ENCODE measurements around the gene PDSS2.
"Not testable (repeated sequence)": the region's sequence is repeated elsewhere in the genome, so short reads cannot be mapped to it uniquely, and the experiment has no call there.

The PDSS2 gene

DNA sequence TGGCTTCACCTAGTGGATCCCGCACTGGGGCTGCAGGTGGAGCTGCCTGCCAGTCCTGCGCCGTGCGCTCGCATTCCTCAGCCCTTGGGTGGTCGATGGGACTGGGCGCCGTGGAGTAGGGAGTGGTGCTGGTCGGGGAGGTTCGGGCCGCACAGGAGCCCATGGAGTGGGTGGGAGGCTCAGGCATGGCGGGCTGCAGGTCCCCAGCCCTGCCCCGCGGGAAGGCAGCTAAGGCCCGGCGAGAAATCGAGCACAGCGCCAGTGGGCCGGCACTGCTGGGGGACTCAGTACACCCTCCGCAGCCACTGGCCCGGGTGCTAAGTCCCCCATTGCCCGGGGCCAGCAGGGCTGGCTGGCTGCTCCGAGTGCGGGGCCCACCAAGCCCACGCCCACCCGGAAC, 95.2 kb downstream of the PDSS2 start:
- H3K4me3 ChIP-seq (ENCODE audit: low read depth, low read length); H4K12ac ChIP-seq (ENCODE audit: low read depth, low read length); H3K4ac ChIP-seq (ENCODE audit: low read depth, low read length); H2BK5ac ChIP-seq (ENCODE audit: low read depth, low read length, poor library complexity); H3K14ac ChIP-seq (ENCODE audit: low read length); H2AK5ac ChIP-seq (ENCODE audit: low read length); H2BK12ac ChIP-seq (ENCODE audit: low read length); H3K9ac ChIP-seq (ENCODE audit: low read length); H3K79me1 ChIP-seq (ENCODE audit: low read length); H4K91ac ChIP-seq (ENCODE audit: low read depth, low read length); H2BK120ac ChIP-seq (ENCODE audit: insufficient read depth, low read length, poor library complexity); H2AFZ ChIP-seq (ENCODE audit: insufficient read depth, low read length, poor library complexity); H3K9me3 ChIP-seq (ENCODE audit: insufficient read depth, low read depth, low read length); H3K4me2 ChIP-seq (ENCODE audit: low read length); H4K8ac ChIP-seq (ENCODE audit: low read depth, low read length); H3K4me1 ChIP-seq (ENCODE audit: control insufficient read depth in 1 of 2, insufficient read depth in 2 of 2, low read length in 2 of 2); H3K23ac ChIP-seq (ENCODE audit: low read length); H3K27me3 ChIP-seq (ENCODE audit: insufficient read depth, low read length); H3K27ac ChIP-seq (ENCODE audit: low read depth, low read length); H3K36me3 ChIP-seq (ENCODE audit: control insufficient read depth in 1 of 2, insufficient read depth in 2 of 2, low read length in 2 of 2); H3K18ac ChIP-seq (ENCODE audit: low read length); DNase-seq; H3K79me2 ChIP-seq (ENCODE audit: control insufficient read depth, insufficient read depth, low read length, poor library complexity): not testable (repeated sequence)
- no CpG with 5 or more reads among the region's 26 CpGs for WGBS (ENCODE audit: extremely low coverage, insufficient coverage, insufficient read length)

DNA sequence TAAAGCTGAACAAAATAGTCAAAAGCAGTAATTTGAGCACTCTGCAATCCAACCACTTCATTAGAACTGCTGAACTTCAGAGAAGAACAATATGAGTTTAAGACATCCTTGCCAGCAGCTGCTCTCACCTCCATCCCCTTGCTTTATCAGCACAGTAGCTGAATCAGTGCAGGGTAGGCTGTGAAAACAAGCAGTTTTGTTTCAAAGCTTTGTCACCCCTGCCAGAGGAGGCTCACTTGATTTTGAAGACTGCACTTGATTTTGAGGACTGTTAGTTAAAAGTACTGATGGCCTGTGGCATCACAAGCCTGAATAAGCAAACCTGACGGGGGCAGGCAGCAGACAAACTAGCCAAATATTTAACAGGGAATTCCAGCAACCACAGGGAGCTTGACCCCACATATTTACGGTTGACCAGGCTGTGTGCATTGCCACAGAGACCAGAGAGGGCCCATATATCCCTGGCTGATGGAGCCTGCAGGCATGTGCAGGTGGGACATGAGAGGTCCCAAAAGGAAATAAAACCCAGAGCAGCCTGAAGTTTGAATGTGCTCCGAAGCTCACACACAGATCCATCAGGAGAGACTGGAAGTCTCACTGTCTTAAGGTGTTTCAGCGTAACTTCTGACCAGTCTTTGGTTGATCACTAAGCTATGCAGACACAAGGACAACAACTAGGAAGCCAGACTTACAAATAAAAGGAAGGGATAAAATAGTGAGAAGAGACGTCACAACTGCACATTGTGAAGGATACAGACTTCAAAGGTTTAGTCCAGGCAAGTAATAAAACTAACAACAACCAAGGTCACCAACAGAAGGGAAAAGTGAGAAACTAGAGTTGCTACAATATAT, 97.4 kb downstream of the PDSS2 start:
- no CpG with 5 or more reads among the region's 5 CpGs for WGBS (ENCODE audit: extremely low coverage, insufficient coverage, insufficient read length)
- Histone ChIP-seq H3K9ac (ENCODE audit: low read length) (no peak overlapping the region), H3K4me3 (ENCODE audit: low read depth, low read length) (no peak overlapping the region), H2AFZ (ENCODE audit: insufficient read depth, low read length, poor library complexity) (no peak overlapping the region), H3K14ac (ENCODE audit: low read length) (no peak overlapping the region), H3K4me1 (ENCODE audit: control insufficient read depth in 1 of 2, insufficient read depth in 2 of 2, low read length in 2 of 2) (peaks cover 0 to 2% of the 10 kb centered on the region in 2 experiments), H2BK5ac (ENCODE audit: low read depth, low read length, poor library complexity) (no peak overlapping the region), H2BK12ac (ENCODE audit: low read length) (no peak overlapping the region), H3K36me3 (ENCODE audit: control insufficient read depth in 1 of 2, insufficient read depth in 2 of 2, low read length in 2 of 2) (no peaks in the 10 kb centered on the region), H3K79me1 (ENCODE audit: low read length) (no peaks in the 10 kb centered on the region), H3K23ac (ENCODE audit: low read length) (no peak overlapping the region), H3K79me2 (ENCODE audit: control insufficient read depth, insufficient read depth, low read length, poor library complexity) (no peaks in the 10 kb centered on the region), H4K8ac (ENCODE audit: low read depth, low read length) (no peak overlapping the region), H4K91ac (ENCODE audit: low read depth, low read length) (no peak overlapping the region), H2BK120ac (ENCODE audit: insufficient read depth, low read length, poor library complexity) (no peak overlapping the region), H3K4ac (ENCODE audit: low read depth, low read length) (no peak overlapping the region), H3K9me3 (ENCODE audit: insufficient read depth, low read depth, low read length) (no peaks in the 10 kb centered on the region), H4K12ac (ENCODE audit: low read depth, low read length) (no peak overlapping the region), H3K27ac (ENCODE audit: low read depth, low read length) (no peak overlapping the region), H3K4me2 (ENCODE audit: low read length) (no peak overlapping the region), H2AK5ac (ENCODE audit: low read length) (no peak overlapping the region), H3K18ac (ENCODE audit: low read length) (no peak overlapping the region), H3K27me3 (ENCODE audit: insufficient read depth, low read length) (no peaks in the 10 kb centered on the region)
- DNase-seq = no peak

DNA sequence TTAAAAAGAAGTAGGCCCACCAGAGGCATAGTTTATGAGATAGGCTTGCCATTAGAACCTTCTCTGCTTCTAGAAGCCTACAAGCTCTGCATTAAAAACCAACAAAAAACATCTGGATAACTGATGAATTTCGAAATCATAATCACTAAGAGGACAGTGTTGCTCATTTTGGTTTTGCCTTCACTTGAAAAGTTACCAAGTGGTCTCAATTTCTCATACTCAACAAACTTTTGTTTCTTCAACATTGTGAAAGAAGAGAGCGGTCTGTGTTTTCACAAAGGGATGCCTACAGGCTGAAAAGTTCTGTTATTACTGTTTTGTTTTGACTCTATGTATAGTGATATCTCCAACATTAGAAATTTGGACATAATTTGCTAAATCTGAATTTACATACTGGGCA, 98.9 kb downstream of the PDSS2 start:
- Histone ChIP-seq H4K8ac (ENCODE audit: low read depth, low read length) (no peak overlapping the region), H3K9me3 (ENCODE audit: insufficient read depth, low read depth, low read length) (no peaks in the 10 kb centered on the region), H3K79me2 (ENCODE audit: control insufficient read depth, insufficient read depth, low read length, poor library complexity) (no peaks in the 10 kb centered on the region), H3K18ac (ENCODE audit: low read length) (no peak overlapping the region), H2BK120ac (ENCODE audit: insufficient read depth, low read length, poor library complexity) (no peak overlapping the region), H3K4ac (ENCODE audit: low read depth, low read length) (no peak overlapping the region), H4K91ac (ENCODE audit: low read depth, low read length) (no peak overlapping the region), H3K9ac (ENCODE audit: low read length) (no peak overlapping the region), H2BK12ac (ENCODE audit: low read length) (no peak overlapping the region), H4K12ac (ENCODE audit: low read depth, low read length) (no peak overlapping the region), H3K79me1 (ENCODE audit: low read length) (no peaks in the 10 kb centered on the region), H2AK5ac (ENCODE audit: low read length) (no peak overlapping the region), H3K23ac (ENCODE audit: low read length) (no peak overlapping the region), H3K36me3 (ENCODE audit: control insufficient read depth in 1 of 2, insufficient read depth in 2 of 2, low read length in 2 of 2) (no peaks in the 10 kb centered on the region), H3K4me1 (ENCODE audit: control insufficient read depth in 1 of 2, insufficient read depth in 2 of 2, low read length in 2 of 2) (peaks cover 0 to 2% of the 10 kb centered on the region in 2 experiments), H2AFZ (ENCODE audit: insufficient read depth, low read length, poor library complexity) (no peak overlapping the region), H3K14ac (ENCODE audit: low read length) (no peak overlapping the region), H2BK5ac (ENCODE audit: low read depth, low read length, poor library complexity) (no peak overlapping the region), H3K27me3 (ENCODE audit: insufficient read depth, low read length) (no peaks in the 10 kb centered on the region), H3K4me3 (ENCODE audit: low read depth, low read length) (no peak overlapping the region), H3K27ac (ENCODE audit: low read depth, low read length) (no peak overlapping the region), H3K4me2 (ENCODE audit: low read length) (no peak overlapping the region)
- DNase-seq = no peak
- WGBS (ENCODE audit: extremely low coverage, insufficient coverage, insufficient read length) = no CpG with 5 or more reads among the region's 2 CpGs

DNA sequence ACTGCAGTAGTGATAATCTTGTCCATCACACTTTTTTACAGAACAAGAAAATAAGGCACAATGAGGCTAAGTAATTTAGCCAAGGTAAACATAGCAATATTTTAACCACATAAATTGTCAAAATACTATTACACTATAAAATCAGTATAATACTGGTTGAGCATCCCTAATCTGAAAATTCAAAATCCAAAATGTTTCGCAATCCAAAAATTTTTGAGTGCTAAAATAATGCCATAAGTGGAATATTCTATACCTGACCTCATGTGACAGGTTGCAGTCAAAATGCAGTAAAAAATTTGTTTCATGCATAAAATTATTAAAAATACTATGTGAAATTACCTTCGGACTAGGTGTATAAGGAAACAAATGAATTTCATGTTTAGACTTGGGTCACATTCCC, 101.5 kb downstream of the PDSS2 start:
- no CpG with 5 or more reads among the region's 2 CpGs for WGBS (ENCODE audit: extremely low coverage, insufficient coverage, insufficient read length)
- no peak overlapping the region for H3K23ac ChIP-seq (ENCODE audit: low read length)
- DNase-seq = no peak

More for the DNA sequence above, 101.5 kb downstream of the PDSS2 start:
- Histone ChIP-seq H3K27me3 (ENCODE audit: insufficient read depth, low read length) (no peaks in the 10 kb centered on the region), H3K36me3 (ENCODE audit: control insufficient read depth in 1 of 2, insufficient read depth in 2 of 2, low read length in 2 of 2) (no peaks in the 10 kb centered on the region), H3K79me1 (ENCODE audit: low read length) (no peaks in the 10 kb centered on the region), H3K4me1 (ENCODE audit: control insufficient read depth in 1 of 2, insufficient read depth in 2 of 2, low read length in 2 of 2) (peaks cover 0 to 2% of the 10 kb centered on the region in 2 experiments), H4K12ac (ENCODE audit: low read depth, low read length) (no peak overlapping the region), H2AK5ac (ENCODE audit: low read length) (no peak overlapping the region), H3K9me3 (ENCODE audit: insufficient read depth, low read depth, low read length) (no peaks in the 10 kb centered on the region), H3K4ac (ENCODE audit: low read depth, low read length) (no peak overlapping the region), H4K91ac (ENCODE audit: low read depth, low read length) (no peak overlapping the region), H2BK12ac (ENCODE audit: low read length) (no peak overlapping the region), H2BK120ac (ENCODE audit: insufficient read depth, low read length, poor library complexity) (no peak overlapping the region), H4K8ac (ENCODE audit: low read depth, low read length) (no peak overlapping the region), H3K79me2 (ENCODE audit: control insufficient read depth, insufficient read depth, low read length, poor library complexity) (no peaks in the 10 kb centered on the region), H3K4me2 (ENCODE audit: low read length) (no peak overlapping the region), H3K4me3 (ENCODE audit: low read depth, low read length) (no peak overlapping the region), H3K18ac (ENCODE audit: low read length) (no peak overlapping the region), H3K9ac (ENCODE audit: low read length) (no peak overlapping the region), H2AFZ (ENCODE audit: insufficient read depth, low read length, poor library complexity) (no peak overlapping the region), H2BK5ac (ENCODE audit: low read depth, low read length, poor library complexity) (no peak overlapping the region), H3K27ac (ENCODE audit: low read depth, low read length) (no peak overlapping the region), H3K14ac (ENCODE audit: low read length) (no peak overlapping the region)
